ENCODE data around the gene WDR33. TPM values are rescaled to one million over a fixed set of nuclear protein-coding genes. Genes with fewer than 3 reads are reported as not detected.

The WDR33 gene
- total and polyA plus RNA-seq, 9 of the 15 experiments (the other 6 are each of a cell fraction or from before 2014, with no cell fraction given) = 24.2 to 57.4 (median 38.4) TPM

DNA sequence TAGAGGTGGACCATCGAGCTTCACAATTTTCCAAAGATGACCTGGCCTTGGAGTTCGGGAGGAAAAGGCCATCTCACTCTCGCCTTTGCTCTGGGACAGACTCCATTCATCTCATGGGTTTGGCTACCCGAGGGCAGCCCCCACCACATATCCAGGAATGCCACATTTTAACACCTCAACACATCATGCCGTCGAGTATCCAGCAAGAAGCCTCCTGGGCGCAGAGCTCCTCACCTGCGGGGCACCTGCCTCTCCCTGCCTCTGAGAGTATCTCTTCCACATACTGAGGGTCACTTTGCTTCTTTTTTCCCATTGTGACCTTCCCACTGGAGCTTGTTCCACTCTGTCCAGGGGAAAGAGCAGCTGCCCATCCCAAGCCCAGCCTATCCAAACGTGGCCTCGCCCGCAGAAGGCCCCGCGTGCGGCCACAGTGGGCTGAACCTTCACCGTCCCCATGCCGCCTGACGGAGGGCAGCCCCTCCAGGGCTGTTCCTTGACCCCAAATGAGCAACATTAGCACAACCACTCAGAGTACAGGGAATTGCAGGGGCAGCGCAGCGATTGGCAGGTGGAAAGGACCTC is 130.2 kb downstream of the WDR33 start:
- no peak for DNase-seq (ENCODE audit: extremely low read depth in 1 of 4, low spot score in 3 of 4)
- Histone ChIP-seq H3K4me1 (replicated peaks in 1 of 2; ENCODE audit: control insufficient read depth in 2 of 2, insufficient read depth in 2 of 2, low read length in 2 of 2) (peaks cover 0 to 11% of the 10 kb centered on the region in 2 experiments; a peak in 3 of 5 replicates), H3K27me3 (ENCODE audit: control insufficient read depth in 2 of 2, insufficient read depth in 2 of 2, low read length in 2 of 2) (peaks cover 42 to 71% of the 10 kb centered on the region in 2 experiments), H3K4me3 (no peak overlapping the region), H3K36me3 (ENCODE audit: control insufficient read depth, insufficient read depth, low read length) (no peaks in the 10 kb centered on the region), H3K27ac (ENCODE audit: extremely low read depth, low read depth, low read length) (no peak overlapping the region), H3K9ac (ENCODE audit: insufficient read depth in 1 of 2, low read depth in 2 of 2, low read length in 2 of 2) (no peak overlapping the region), H3K4me2 (ENCODE audit: insufficient read depth, low read length) (no peak overlapping the region), H3K79me2 (ENCODE audit: control insufficient read depth, insufficient read depth, low read length) (no peaks in the 10 kb centered on the region), H2AFZ (ENCODE audit: low read depth, low read length) (no peak overlapping the region), H3K9me1 (ENCODE audit: control insufficient read depth, insufficient read depth, low read length) (no peaks in the 10 kb centered on the region), H3K9me3 (replicated peaks; ENCODE audit: control insufficient read depth, insufficient read depth, low read depth, low read length) (no peaks in the 10 kb centered on the region), H4K20me1 (replicated peaks; ENCODE audit: control insufficient read depth, insufficient read depth, low read length) (peaks cover 6% of the 10 kb centered on the region; the same call in 1 of the 2 replicates)
- ATAC-seq = no peak
- FAIRE-seq = no peak
- intact Hi-C loops (cut with micrococcal nuclease) (no loop called here), in situ Hi-C loops (cut with MboI) (no loop called here)
- POLR2A ChIA-PET = interaction anchor here (0.7 kb wide), 1 partner anchor 515 kb away, joined by 3 read pairs; no protein-coding TSS in a partner anchor
- WGBS (ENCODE audit: insufficient coverage, low coverage, missing lambda C conversion rate) = 13% methylated on average over 19 of the region's 19 CpGs
- BruUV-seq (replicated peaks) = no TSS peak
- CTCF ChIA-PET (ENCODE audit: low intra/inter-chr PET ratio) = no interaction called here
- TF ChIP-seq MAFG (tag; conservative IDR thresholded peaks at IDR 0.05) (no peak), STAT5A (IDR thresholded peaks at IDR 0.05; ENCODE audit: borderline replicate concordance, low read length) (no peak), FOXK2 (conservative IDR thresholded peaks at IDR 0.05 in 1 of 2, IDR thresholded peaks at IDR 0.05 in 1 of 2; ENCODE audit: low read depth in 2 of 2) (no peak), EZH2 (IDR thresholded peaks at IDR 0.05; ENCODE audit: borderline replicate concordance, low read depth, low read length) (no peak), MXD1 (CRISPR knock-in tag; IDR thresholded peaks at IDR 0.05; ENCODE audit: borderline replicate concordance, poor library complexity, severe bottlenecking) (no peak), EP300 (IDR thresholded peaks at IDR 0.05; ENCODE audit: low read length) (no peak), BRF2 (IDR thresholded peaks at IDR 0.05; ENCODE audit: borderline replicate concordance, insufficient read depth, insufficient read length) (no peak), NCOA6 (IDR thresholded peaks at IDR 0.05) (no peak), SAFB (IDR thresholded peaks at IDR 0.05; ENCODE audit: borderline replicate concordance, low read depth, low read length) (no peak), SOX6 (IDR thresholded peaks at IDR 0.05) (no peak), ZNF217 (CRISPR knock-in tag; IDR thresholded peaks at IDR 0.05) (no peak), PATZ1 (CRISPR knock-in tag; IDR thresholded peaks at IDR 0.05; ENCODE audit: borderline replicate concordance) (no peak), ZNF347 (CRISPR knock-in tag; IDR thresholded peaks at IDR 0.05; ENCODE audit: low read depth) (no peak), YY1 (IDR thresholded peaks at IDR 0.05; ENCODE audit: borderline replicate concordance in 1 of 3, control insufficient read depth in 1 of 3, extremely low read depth in 1 of 3, insufficient read depth in 3 of 3, insufficient read length in 1 of 3, insufficient replicate concordance in 2 of 3, low read depth in 1 of 3, low read length in 2 of 3) (no peak), TEAD2 (tag; IDR thresholded peaks at IDR 0.05) (no peak)
- TF ChIP-seq, protein P1, sequence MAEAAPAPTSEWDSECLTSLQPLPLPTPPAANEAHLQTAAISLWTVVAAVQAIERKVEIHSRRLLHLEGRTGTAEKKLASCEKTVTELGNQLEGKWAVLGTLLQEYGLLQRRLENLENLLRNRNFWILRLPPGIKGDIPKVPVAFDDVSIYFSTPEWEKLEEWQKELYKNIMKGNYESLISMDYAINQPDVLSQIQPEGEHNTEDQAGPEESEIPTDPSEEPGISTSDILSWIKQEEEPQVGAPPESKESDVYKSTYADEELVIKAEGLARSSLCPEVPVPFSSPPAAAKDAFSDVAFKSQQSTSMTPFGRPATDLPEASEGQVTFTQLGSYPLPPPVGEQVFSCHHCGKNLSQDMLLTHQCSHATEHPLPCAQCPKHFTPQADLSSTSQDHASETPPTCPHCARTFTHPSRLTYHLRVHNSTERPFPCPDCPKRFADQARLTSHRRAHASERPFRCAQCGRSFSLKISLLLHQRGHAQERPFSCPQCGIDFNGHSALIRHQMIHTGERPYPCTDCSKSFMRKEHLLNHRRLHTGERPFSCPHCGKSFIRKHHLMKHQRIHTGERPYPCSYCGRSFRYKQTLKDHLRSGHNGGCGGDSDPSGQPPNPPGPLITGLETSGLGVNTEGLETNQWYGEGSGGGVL (CRISPR knock-in tag; IDR thresholded peaks at IDR 0.05) = no peak
